HCT116 (cell line): ENCODE data around the gene NPAS4.

Source experiments
- ELF1 ChIP-seq: IDR thresholded peaks from 2 replicates; pipeline ENCODE4 v1.6.1; 2012; ENCODE audit warnings: low read depth, borderline replicate concordance
- EZH2 ChIP-seq: fragments of 200-600 bp; sonication (generic); IDR thresholded peaks from 2 replicates; pipeline ENCODE4 v1.6.1; 2017; ENCODE audit warnings: antibody characterized with exemption, mixed run types
- JUND ChIP-seq: IDR thresholded peaks from 2 replicates; pipeline ENCODE4 v1.6.1; 2012
- POLR2A ChIP-seq: IDR thresholded peaks from 2 replicates; pipeline ENCODE4 v1.7.0; 2011; ENCODE audit warnings: borderline replicate concordance; ENCODE audit not compliant: insufficient read depth, insufficient read length; ENCODE audit errors: extremely low read depth
- POLR2AphosphoS5 ChIP-seq: IDR thresholded peaks from 2 replicates; pipeline ENCODE4 v1.6.1; 2011; ENCODE audit warnings: mild to moderate bottlenecking, low read depth, low read length, moderate library complexity
- SP1 ChIP-seq: IDR thresholded peaks from 2 replicates; pipeline ENCODE4 v1.6.1; 2012; ENCODE audit warnings: low read depth
- TF ChIP-seq, protein P1 (sequence below): IDR thresholded peaks from 2 replicates; pipeline ENCODE4 v1.6.1; 2012; ENCODE audit warnings: low read depth
- TF ChIP-seq, protein P2 (sequence below), 3 experiments: fragments of 200-600 bp in 1 of 3; sonication (generic) in 1 of 3; IDR thresholded peaks in 2 of 3; conservative IDR thresholded peaks in 1 of 3; 2 replicates each; pipeline ENCODE4 v1.5.1; 2012 to 2017; ENCODE audit warnings: low read depth in 2 of 3, low read length in 2 of 3, antibody characterized with exemption in 1 of 3, borderline replicate concordance in 1 of 3, control low read depth in 1 of 3, mild to moderate bottlenecking in 1 of 3, mixed read lengths in 1 of 3, mixed run types in 1 of 3, moderate library complexity in 1 of 3; ENCODE audit not compliant: insufficient read depth in 1 of 3

DNA sequence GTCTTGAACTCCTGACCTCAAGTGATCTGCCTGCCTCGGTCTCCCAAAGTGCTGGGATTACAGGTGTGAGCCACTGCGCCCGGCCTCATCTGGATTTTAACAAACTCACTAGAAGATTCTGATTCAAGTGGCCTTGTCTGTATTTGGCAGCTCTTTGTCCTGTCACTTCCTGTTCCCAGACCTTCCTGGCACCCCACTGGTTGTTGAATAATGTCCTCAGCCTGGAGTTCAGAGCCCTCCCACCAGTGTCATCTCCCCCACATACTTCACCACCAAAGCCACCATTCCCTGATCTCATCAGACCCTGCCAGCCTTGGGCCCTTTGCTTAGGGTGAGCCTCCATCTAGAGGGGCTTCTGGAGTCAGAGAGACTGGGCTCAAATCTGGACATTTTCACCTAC, 49.2 kb downstream of the NPAS4 start:
- TF ChIP-seq POLR2A (no peak), SP1 (no peak), POLR2AphosphoS5 (no peak), JUND (no peak), ELF1 (no peak), EZH2 (no peak)
- TF ChIP-seq, protein P1, sequence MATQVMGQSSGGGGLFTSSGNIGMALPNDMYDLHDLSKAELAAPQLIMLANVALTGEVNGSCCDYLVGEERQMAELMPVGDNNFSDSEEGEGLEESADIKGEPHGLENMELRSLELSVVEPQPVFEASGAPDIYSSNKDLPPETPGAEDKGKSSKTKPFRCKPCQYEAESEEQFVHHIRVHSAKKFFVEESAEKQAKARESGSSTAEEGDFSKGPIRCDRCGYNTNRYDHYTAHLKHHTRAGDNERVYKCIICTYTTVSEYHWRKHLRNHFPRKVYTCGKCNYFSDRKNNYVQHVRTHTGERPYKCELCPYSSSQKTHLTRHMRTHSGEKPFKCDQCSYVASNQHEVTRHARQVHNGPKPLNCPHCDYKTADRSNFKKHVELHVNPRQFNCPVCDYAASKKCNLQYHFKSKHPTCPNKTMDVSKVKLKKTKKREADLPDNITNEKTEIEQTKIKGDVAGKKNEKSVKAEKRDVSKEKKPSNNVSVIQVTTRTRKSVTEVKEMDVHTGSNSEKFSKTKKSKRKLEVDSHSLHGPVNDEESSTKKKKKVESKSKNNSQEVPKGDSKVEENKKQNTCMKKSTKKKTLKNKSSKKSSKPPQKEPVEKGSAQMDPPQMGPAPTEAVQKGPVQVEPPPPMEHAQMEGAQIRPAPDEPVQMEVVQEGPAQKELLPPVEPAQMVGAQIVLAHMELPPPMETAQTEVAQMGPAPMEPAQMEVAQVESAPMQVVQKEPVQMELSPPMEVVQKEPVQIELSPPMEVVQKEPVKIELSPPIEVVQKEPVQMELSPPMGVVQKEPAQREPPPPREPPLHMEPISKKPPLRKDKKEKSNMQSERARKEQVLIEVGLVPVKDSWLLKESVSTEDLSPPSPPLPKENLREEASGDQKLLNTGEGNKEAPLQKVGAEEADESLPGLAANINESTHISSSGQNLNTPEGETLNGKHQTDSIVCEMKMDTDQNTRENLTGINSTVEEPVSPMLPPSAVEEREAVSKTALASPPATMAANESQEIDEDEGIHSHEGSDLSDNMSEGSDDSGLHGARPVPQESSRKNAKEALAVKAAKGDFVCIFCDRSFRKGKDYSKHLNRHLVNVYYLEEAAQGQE = no peak
- TF ChIP-seq, protein P2, sequence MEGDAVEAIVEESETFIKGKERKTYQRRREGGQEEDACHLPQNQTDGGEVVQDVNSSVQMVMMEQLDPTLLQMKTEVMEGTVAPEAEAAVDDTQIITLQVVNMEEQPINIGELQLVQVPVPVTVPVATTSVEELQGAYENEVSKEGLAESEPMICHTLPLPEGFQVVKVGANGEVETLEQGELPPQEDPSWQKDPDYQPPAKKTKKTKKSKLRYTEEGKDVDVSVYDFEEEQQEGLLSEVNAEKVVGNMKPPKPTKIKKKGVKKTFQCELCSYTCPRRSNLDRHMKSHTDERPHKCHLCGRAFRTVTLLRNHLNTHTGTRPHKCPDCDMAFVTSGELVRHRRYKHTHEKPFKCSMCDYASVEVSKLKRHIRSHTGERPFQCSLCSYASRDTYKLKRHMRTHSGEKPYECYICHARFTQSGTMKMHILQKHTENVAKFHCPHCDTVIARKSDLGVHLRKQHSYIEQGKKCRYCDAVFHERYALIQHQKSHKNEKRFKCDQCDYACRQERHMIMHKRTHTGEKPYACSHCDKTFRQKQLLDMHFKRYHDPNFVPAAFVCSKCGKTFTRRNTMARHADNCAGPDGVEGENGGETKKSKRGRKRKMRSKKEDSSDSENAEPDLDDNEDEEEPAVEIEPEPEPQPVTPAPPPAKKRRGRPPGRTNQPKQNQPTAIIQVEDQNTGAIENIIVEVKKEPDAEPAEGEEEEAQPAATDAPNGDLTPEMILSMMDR (IDR thresholded peaks at IDR 0.05 in 2 of 3, conservative IDR thresholded peaks at IDR 0.05 in 1 of 3; ENCODE audit: borderline replicate concordance in 1 of 3, insufficient read depth in 1 of 3, low read depth in 2 of 3, low read length in 2 of 3) = no peak
